Tibial nerve (tissue), 4 donors: Measurements from ENCODE around the gene DGKI.

ENCODE experiments used
- EP300 ChIP-seq, 2 donors: sonication (generic); formaldehyde crosslinking; IDR thresholded peaks; one replicate each; pipeline ENCODE4 v1.6.1; 2017; ENCODE audit warnings: antibody characterized with exemption in 2 of 2, mild to moderate bottlenecking in 1 of 2
- POLR2A ChIP-seq, 2 donors: fragments of 450-650 bp; IDR thresholded peaks; one replicate each; pipeline ENCODE4 v1.6.1; 2017; ENCODE audit warnings: antibody characterized with exemption in 2 of 2, mild to moderate bottlenecking in 2 of 2, moderate library complexity in 2 of 2
- TF ChIP-seq, protein P1 (sequence below), 5 experiments: fragments of 200-600 bp in 3 of 5; fragments of 450-650 bp in 2 of 5; sonication (generic) in 3 of 5; IDR thresholded peaks; one replicate each; pipeline ENCODE4 v1.5.1; 2016 to 2019; ENCODE audit warnings: antibody characterized with exemption in 5 of 5, mild to moderate bottlenecking in 3 of 5, moderate library complexity in 2 of 5

- TF ChIP-seq POLR2A (IDR thresholded peaks at IDR 0.05) (no peak), EP300 (IDR thresholded peaks at IDR 0.05) (no peak)
- TF ChIP-seq, protein P1, sequence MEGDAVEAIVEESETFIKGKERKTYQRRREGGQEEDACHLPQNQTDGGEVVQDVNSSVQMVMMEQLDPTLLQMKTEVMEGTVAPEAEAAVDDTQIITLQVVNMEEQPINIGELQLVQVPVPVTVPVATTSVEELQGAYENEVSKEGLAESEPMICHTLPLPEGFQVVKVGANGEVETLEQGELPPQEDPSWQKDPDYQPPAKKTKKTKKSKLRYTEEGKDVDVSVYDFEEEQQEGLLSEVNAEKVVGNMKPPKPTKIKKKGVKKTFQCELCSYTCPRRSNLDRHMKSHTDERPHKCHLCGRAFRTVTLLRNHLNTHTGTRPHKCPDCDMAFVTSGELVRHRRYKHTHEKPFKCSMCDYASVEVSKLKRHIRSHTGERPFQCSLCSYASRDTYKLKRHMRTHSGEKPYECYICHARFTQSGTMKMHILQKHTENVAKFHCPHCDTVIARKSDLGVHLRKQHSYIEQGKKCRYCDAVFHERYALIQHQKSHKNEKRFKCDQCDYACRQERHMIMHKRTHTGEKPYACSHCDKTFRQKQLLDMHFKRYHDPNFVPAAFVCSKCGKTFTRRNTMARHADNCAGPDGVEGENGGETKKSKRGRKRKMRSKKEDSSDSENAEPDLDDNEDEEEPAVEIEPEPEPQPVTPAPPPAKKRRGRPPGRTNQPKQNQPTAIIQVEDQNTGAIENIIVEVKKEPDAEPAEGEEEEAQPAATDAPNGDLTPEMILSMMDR (IDR thresholded peaks at IDR 0.05) = no peak
Measured at GRCh38 chr7:137772748-137773147, 74.0 kb downstream of the DGKI start.
